ENCODE measurements around the gene UROS. TPM values are rescaled to one million over a fixed set of nuclear protein-coding genes. Genes with fewer than 3 reads are reported as not detected.

Gene UROS
- polyA plus RNA-seq, 1 of the 3 experiments (the other 2 are of a cell fraction): 49.2 TPM

DNA sequence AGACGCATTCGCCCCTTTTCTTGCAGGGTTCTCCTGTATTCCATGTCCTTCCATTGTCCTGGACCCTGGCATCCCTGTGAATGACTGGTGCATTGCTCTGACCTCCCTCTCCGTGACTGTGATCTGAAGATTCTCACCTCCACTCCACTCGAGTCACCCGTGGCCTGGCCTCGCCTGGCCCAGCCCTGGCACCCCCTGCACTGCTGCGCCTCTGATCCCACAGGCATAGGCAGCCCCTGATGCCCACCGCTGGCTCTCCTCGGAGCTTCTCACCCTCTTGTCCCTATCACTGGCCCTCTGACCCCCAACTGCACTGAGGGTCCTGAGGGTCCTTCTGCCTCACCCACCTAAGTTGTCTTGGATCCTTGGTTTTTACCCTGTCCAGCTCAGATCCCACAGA, 45.3 kb downstream of the UROS start:
- DNase-seq: no peak

More for the DNA sequence above, 45.3 kb downstream of the UROS start:
- H3K9me3 ChIP-seq: no peaks in the 10 kb centered on the region
- H3K36me3 ChIP-seq (replicated peaks in 1 of 2; ENCODE audit: control insufficient read depth in 1 of 2, insufficient read depth in 2 of 2, low read length in 1 of 2): no peaks in the 10 kb centered on the region
- H3F3A ChIP-seq (replicated peaks; ENCODE audit: insufficient read depth): no peaks in the 10 kb centered on the region
- no peak overlapping the region for H3K4me2 ChIP-seq
- no peaks in the 10 kb centered on the region for H4K20me1 ChIP-seq (ENCODE audit: insufficient read depth)
- no peak for TF ChIP-seq RAD21 (IDR thresholded peaks at IDR 0.05; ENCODE audit: low read length)
- TF ChIP-seq, protein P1, sequence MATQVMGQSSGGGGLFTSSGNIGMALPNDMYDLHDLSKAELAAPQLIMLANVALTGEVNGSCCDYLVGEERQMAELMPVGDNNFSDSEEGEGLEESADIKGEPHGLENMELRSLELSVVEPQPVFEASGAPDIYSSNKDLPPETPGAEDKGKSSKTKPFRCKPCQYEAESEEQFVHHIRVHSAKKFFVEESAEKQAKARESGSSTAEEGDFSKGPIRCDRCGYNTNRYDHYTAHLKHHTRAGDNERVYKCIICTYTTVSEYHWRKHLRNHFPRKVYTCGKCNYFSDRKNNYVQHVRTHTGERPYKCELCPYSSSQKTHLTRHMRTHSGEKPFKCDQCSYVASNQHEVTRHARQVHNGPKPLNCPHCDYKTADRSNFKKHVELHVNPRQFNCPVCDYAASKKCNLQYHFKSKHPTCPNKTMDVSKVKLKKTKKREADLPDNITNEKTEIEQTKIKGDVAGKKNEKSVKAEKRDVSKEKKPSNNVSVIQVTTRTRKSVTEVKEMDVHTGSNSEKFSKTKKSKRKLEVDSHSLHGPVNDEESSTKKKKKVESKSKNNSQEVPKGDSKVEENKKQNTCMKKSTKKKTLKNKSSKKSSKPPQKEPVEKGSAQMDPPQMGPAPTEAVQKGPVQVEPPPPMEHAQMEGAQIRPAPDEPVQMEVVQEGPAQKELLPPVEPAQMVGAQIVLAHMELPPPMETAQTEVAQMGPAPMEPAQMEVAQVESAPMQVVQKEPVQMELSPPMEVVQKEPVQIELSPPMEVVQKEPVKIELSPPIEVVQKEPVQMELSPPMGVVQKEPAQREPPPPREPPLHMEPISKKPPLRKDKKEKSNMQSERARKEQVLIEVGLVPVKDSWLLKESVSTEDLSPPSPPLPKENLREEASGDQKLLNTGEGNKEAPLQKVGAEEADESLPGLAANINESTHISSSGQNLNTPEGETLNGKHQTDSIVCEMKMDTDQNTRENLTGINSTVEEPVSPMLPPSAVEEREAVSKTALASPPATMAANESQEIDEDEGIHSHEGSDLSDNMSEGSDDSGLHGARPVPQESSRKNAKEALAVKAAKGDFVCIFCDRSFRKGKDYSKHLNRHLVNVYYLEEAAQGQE (IDR thresholded peaks at IDR 0.05; ENCODE audit: low read depth, low read length): no peak
- TF ChIP-seq FOSL2 (IDR thresholded peaks at IDR 0.05; ENCODE audit: borderline replicate concordance, low read depth): no peak
- no peak for TF ChIP-seq SMC3 (IDR thresholded peaks at IDR 0.05; ENCODE audit: low read depth, low read length)
- no peak for TF ChIP-seq JUND (IDR thresholded peaks at IDR 0.05)
- TF ChIP-seq, protein P2, sequence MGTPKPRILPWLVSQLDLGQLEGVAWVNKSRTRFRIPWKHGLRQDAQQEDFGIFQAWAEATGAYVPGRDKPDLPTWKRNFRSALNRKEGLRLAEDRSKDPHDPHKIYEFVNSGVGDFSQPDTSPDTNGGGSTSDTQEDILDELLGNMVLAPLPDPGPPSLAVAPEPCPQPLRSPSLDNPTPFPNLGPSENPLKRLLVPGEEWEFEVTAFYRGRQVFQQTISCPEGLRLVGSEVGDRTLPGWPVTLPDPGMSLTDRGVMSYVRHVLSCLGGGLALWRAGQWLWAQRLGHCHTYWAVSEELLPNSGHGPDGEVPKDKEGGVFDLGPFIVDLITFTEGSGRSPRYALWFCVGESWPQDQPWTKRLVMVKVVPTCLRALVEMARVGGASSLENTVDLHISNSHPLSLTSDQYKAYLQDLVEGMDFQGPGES (IDR thresholded peaks at IDR 0.05; ENCODE audit: low read depth, low read length): no peak
- TF ChIP-seq RFX5 (IDR thresholded peaks at IDR 0.05; ENCODE audit: low read length): no peak
- TF ChIP-seq, protein P3, sequence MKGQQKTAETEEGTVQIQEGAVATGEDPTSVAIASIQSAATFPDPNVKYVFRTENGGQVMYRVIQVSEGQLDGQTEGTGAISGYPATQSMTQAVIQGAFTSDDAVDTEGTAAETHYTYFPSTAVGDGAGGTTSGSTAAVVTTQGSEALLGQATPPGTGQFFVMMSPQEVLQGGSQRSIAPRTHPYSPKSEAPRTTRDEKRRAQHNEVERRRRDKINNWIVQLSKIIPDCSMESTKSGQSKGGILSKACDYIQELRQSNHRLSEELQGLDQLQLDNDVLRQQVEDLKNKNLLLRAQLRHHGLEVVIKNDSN (IDR thresholded peaks at IDR 0.05; ENCODE audit: borderline replicate concordance, low read depth): no peak
- no peak for TF ChIP-seq FOXM1 (IDR thresholded peaks at IDR 0.05; ENCODE audit: low read depth)
- TF ChIP-seq NFIC (IDR thresholded peaks at IDR 0.05; ENCODE audit: borderline replicate concordance): no peak
- no peak for TF ChIP-seq SIN3A (IDR thresholded peaks at IDR 0.05; ENCODE audit: borderline replicate concordance, low read depth, low read length)
- no peak for TF ChIP-seq POLR2AphosphoS5 (IDR thresholded peaks at IDR 0.05; ENCODE audit: low read depth, low read length)
- TF ChIP-seq GABPA (IDR thresholded peaks at IDR 0.05; ENCODE audit: low read depth): no peak
- no peak for TF ChIP-seq NRF1 (IDR thresholded peaks at IDR 0.05; ENCODE audit: low read depth, low read length)
- TF ChIP-seq FOXJ3 (CRISPR knock-in tag; IDR thresholded peaks at IDR 0.05): no peak
- TF ChIP-seq TAF1 (IDR thresholded peaks at IDR 0.05; ENCODE audit: borderline replicate concordance, low read depth, low read length): no peak
- ChIA-PET CTCF (interaction anchor here (0.6 kb wide), 1 partner anchor 25 kb away, joined by 3 read pairs; no protein-coding TSS in a partner anchor), POLR2A (no interaction called here)
- H3K4me1 ChIP-seq (ENCODE audit: control insufficient read depth in 1 of 2, insufficient read depth in 2 of 2, low read depth in 1 of 2, low read length in 1 of 2): no peaks in the 10 kb centered on the region
- no peaks in the 10 kb centered on the region for H3K9me2 ChIP-seq
- 70% methylated on average over 9 of the region's 9 CpGs for WGBS (ENCODE audit: low lambda C conversion rate)
- no peak overlapping the region for H2AFZ ChIP-seq (ENCODE audit: low read depth)
- H3K79me2 ChIP-seq (ENCODE audit: insufficient read depth): no peaks in the 10 kb centered on the region
- no peak overlapping the region for H3K9ac ChIP-seq
- no peak overlapping the region for H3K4me3 ChIP-seq (ENCODE audit: low read depth in 2 of 2, low read length in 1 of 2)
- H3K27me3 ChIP-seq (ENCODE audit: insufficient read depth): no peaks in the 10 kb centered on the region
- H3K27ac ChIP-seq (ENCODE audit: low read depth in 2 of 2, low read length in 1 of 2): no peak overlapping the region
